SK-N-SH treated with all-trans-retinoic acid at 6 μM for 48 hours (cell line): ENCODE data around the gene PLRG1.

Experiments
- ATAC-seq: fragments of 200-7000 bp; cut with Tn5 transposase; 3 replicates; pipeline ENCODE4 v1.9.1; 2020; ENCODE audit warnings: mild to moderate bottlenecking, moderate library complexity
- ARNTL ChIP-seq: fragments of 450-650 bp; formaldehyde crosslinking; IDR thresholded peaks from 2 replicates; pipeline ENCODE4 v1.5.0; 2020; ENCODE audit warnings: low read depth, mild to moderate bottlenecking, moderate library complexity, borderline replicate concordance
- BACH2 ChIP-seq: fragments of 250-450 bp; sonication (Bioruptor Pico); IDR thresholded peaks from 2 replicates; pipeline ENCODE4 v1.9.0; 2021; ENCODE audit warnings: mild to moderate bottlenecking, borderline replicate concordance
- CSDC2 ChIP-seq: fragments of 250-450 bp; sonication (Bioruptor Pico); IDR thresholded peaks from 2 replicates; pipeline ENCODE4 v1.5.0; 2020; ENCODE audit warnings: mild to moderate bottlenecking, moderate library complexity
- ESRRG ChIP-seq: fragments of 250-450 bp; sonication (Bioruptor Pico); IDR thresholded peaks from 2 replicates; pipeline ENCODE4 v1.6.1; 2021; ENCODE audit warnings: mild to moderate bottlenecking
- GLIS3 ChIP-seq: fragments of 250-450 bp; sonication (Bioruptor Pico); IDR thresholded peaks from 2 replicates; pipeline ENCODE4 v1.5.0; 2020; ENCODE audit warnings: mild to moderate bottlenecking, moderate library complexity
- ISL1 ChIP-seq: fragments of 250-450 bp; sonication (Bioruptor Pico); IDR thresholded peaks from 2 replicates; pipeline ENCODE4 v2.1.2; 2022; ENCODE audit warnings: mild to moderate bottlenecking, moderate library complexity
- OSR1 ChIP-seq: fragments of 250-450 bp; sonication (Bioruptor Pico); IDR thresholded peaks from 2 replicates; pipeline ENCODE4 v1.8.0; 2022; ENCODE audit warnings: moderate library complexity, mild to moderate bottlenecking, inconsistent platforms
- PPARA ChIP-seq: fragments of 250-450 bp; sonication (Bioruptor Pico); IDR thresholded peaks from 2 replicates; pipeline ENCODE4 v1.5.0; 2020; ENCODE audit warnings: mild to moderate bottlenecking, borderline replicate concordance
- RARB ChIP-seq: fragments of 250-450 bp; sonication (Bioruptor Pico); IDR thresholded peaks from 2 replicates; pipeline ENCODE4 v1.8.0; 2021; ENCODE audit warnings: mild to moderate bottlenecking, moderate library complexity
- SNAI2 ChIP-seq: fragments of 250-450 bp; sonication (Bioruptor Pico); IDR thresholded peaks from 2 replicates; pipeline ENCODE4 v1.5.0; 2020; ENCODE audit warnings: mild to moderate bottlenecking, moderate library complexity
- TCF4 ChIP-seq: fragments of 250-450 bp; sonication (Bioruptor Pico); IDR thresholded peaks from 2 replicates; pipeline ENCODE4 v1.8.0; 2021; ENCODE audit warnings: mild to moderate bottlenecking, moderate library complexity, borderline replicate concordance
- TOX ChIP-seq: fragments of 250-450 bp; sonication (Bioruptor Pico); IDR thresholded peaks from 2 replicates; pipeline ENCODE4 v1.8.0; 2021; ENCODE audit warnings: mild to moderate bottlenecking, moderate library complexity, borderline replicate concordance
- ZC3H10 ChIP-seq: fragments of 250-450 bp; sonication (Bioruptor Pico); IDR thresholded peaks from 2 replicates; pipeline ENCODE4 v1.5.1; 2021; ENCODE audit warnings: mild to moderate bottlenecking, moderate library complexity
- ZFP3 ChIP-seq: fragments of 250-450 bp; sonication (Bioruptor Pico); IDR thresholded peaks from 2 replicates; pipeline ENCODE4 v1.5.0; 2020; ENCODE audit warnings: mild to moderate bottlenecking, moderate library complexity
- ZFP30 ChIP-seq: fragments of 450-650 bp; formaldehyde crosslinking; IDR thresholded peaks from 2 replicates; pipeline ENCODE4 v1.5.0; 2022; ENCODE audit warnings: mild to moderate bottlenecking, moderate library complexity
- ZNF565 ChIP-seq: fragments of 450-650 bp; formaldehyde crosslinking; conservative IDR thresholded peaks from 2 replicates; pipeline ENCODE4 v1.5.0; 2020; ENCODE audit warnings: low read depth, mild to moderate bottlenecking, moderate library complexity
- ZNF8 ChIP-seq: fragments of 450-650 bp; formaldehyde crosslinking; IDR thresholded peaks from 2 replicates; pipeline ENCODE4 v1.5.0; 2020; ENCODE audit warnings: mild to moderate bottlenecking, moderate library complexity
- TF ChIP-seq, protein P1 (sequence below): fragments of 250-450 bp; sonication (Bioruptor Pico); IDR thresholded peaks from 2 replicates; pipeline ENCODE4 v1.8.0; 2021; ENCODE audit warnings: low read depth, mild to moderate bottlenecking, moderate library complexity, borderline replicate concordance
- TF ChIP-seq, protein P2 (sequence below): fragments of 250-450 bp; sonication (Bioruptor Pico); IDR thresholded peaks from 2 replicates; pipeline ENCODE4 v1.8.0; 2020; ENCODE audit warnings: mild to moderate bottlenecking, moderate library complexity, borderline replicate concordance
- TF ChIP-seq, protein P3 (sequence below): fragments of 250-450 bp; sonication (Bioruptor Pico); IDR thresholded peaks from 2 replicates; pipeline ENCODE4 v1.5.1; 2020; ENCODE audit warnings: low read depth, mild to moderate bottlenecking, moderate library complexity
- TF ChIP-seq, protein P4 (sequence below): fragments of 250-450 bp; sonication (Bioruptor Pico); IDR thresholded peaks from 2 replicates; pipeline ENCODE4 v1.5.1; 2021; ENCODE audit warnings: mild to moderate bottlenecking, moderate library complexity

The PLRG1 gene

DNA sequence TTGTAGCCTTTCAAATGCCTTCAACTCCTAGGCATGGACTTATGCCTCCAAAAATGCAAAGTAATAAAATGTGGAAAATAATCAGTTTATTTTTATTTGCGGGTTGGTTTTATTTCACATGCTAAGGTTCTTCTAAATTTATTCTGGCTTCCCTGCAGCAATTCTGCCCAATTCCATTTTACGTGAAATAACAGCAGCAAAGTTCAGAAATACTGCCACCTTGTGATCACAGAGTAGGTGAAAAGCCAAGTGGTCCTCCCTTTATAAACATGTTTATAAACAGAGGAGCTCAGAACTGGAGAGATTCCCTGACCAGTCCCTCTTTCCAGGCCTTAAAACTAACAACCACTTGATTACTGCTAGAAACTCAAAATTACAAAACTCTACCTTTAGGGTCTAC is 43.9 kb downstream of the PLRG1 start:
- TF ChIP-seq, protein P1, sequence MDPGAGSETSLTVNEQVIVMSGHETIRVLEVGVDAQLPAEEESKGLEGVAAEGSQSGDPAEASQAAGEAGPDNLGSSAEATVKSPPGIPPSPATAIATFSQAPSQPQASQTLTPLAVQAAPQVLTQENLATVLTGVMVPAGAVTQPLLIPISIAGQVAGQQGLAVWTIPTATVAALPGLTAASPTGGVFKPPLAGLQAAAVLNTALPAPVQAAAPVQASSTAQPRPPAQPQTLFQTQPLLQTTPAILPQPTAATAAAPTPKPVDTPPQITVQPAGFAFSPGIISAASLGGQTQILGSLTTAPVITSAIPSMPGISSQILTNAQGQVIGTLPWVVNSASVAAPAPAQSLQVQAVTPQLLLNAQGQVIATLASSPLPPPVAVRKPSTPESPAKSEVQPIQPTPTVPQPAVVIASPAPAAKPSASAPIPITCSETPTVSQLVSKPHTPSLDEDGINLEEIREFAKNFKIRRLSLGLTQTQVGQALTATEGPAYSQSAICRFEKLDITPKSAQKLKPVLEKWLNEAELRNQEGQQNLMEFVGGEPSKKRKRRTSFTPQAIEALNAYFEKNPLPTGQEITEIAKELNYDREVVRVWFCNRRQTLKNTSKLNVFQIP: no peak
- TF ChIP-seq TOX (CRISPR knock-in tag): no peak
- TF ChIP-seq ARNTL: no peak
- TF ChIP-seq, protein P2, sequence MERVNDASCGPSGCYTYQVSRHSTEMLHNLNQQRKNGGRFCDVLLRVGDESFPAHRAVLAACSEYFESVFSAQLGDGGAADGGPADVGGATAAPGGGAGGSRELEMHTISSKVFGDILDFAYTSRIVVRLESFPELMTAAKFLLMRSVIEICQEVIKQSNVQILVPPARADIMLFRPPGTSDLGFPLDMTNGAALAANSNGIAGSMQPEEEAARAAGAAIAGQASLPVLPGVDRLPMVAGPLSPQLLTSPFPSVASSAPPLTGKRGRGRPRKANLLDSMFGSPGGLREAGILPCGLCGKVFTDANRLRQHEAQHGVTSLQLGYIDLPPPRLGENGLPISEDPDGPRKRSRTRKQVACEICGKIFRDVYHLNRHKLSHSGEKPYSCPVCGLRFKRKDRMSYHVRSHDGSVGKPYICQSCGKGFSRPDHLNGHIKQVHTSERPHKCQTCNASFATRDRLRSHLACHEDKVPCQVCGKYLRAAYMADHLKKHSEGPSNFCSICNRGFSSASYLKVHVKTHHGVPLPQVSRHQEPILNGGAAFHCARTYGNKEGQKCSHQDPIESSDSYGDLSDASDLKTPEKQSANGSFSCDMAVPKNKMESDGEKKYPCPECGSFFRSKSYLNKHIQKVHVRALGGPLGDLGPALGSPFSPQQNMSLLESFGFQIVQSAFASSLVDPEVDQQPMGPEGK (CRISPR knock-in tag): no peak
- TF ChIP-seq, protein P3, sequence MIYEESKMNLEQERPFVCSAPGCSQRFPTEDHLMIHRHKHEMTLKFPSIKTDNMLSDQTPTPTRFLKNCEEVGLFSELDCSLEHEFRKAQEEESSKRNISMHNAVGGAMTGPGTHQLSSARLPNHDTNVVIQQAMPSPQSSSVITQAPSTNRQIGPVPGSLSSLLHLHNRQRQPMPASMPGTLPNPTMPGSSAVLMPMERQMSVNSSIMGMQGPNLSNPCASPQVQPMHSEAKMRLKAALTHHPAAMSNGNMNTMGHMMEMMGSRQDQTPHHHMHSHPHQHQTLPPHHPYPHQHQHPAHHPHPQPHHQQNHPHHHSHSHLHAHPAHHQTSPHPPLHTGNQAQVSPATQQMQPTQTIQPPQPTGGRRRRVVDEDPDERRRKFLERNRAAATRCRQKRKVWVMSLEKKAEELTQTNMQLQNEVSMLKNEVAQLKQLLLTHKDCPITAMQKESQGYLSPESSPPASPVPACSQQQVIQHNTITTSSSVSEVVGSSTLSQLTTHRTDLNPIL: no peak
- TF ChIP-seq PPARA (CRISPR knock-in tag): no peak
- TF ChIP-seq ZFP3 (CRISPR knock-in tag): no peak
- TF ChIP-seq RARB: no peak
- no peak for TF ChIP-seq GLIS3 (CRISPR knock-in tag)
- TF ChIP-seq ZNF565: no peak
- TF ChIP-seq ZC3H10 (CRISPR knock-in tag): no peak
- TF ChIP-seq CSDC2 (CRISPR knock-in tag): no peak
- ATAC-seq: peak; percentile 81

DNA sequence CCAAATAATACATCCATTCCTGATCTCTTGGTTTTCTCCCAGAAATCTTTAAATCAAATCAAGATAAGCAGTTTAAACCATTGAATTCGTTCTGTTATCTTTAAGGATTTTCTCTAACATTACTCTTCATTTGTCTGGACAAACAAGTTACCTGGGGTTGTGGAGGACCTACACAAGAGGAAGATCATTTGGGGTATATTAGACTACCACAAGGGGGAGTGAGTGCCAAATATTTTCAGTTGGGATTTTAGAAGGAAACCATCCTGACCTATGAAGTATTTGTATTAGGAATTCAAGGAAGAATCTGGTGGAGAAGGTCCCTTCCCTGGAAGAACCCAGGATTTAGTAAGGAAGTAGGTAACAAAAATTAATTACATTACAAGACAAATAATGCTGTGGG is 46.6 kb downstream of the PLRG1 start:
- TF ChIP-seq ZNF565 (no peak), TCF4 (CRISPR knock-in tag) (no peak), ZC3H10 (CRISPR knock-in tag) (no peak), ARNTL (no peak), TOX (CRISPR knock-in tag) (no peak), ISL1 (CRISPR knock-in tag) (no peak), PPARA (CRISPR knock-in tag) (no peak), RARB (no peak), ZNF8 (CRISPR knock-in tag) (no peak), CSDC2 (CRISPR knock-in tag) (no peak), SNAI2 (CRISPR knock-in tag) (no peak)
- TF ChIP-seq, protein P1: no peak
- TF ChIP-seq, protein P4, sequence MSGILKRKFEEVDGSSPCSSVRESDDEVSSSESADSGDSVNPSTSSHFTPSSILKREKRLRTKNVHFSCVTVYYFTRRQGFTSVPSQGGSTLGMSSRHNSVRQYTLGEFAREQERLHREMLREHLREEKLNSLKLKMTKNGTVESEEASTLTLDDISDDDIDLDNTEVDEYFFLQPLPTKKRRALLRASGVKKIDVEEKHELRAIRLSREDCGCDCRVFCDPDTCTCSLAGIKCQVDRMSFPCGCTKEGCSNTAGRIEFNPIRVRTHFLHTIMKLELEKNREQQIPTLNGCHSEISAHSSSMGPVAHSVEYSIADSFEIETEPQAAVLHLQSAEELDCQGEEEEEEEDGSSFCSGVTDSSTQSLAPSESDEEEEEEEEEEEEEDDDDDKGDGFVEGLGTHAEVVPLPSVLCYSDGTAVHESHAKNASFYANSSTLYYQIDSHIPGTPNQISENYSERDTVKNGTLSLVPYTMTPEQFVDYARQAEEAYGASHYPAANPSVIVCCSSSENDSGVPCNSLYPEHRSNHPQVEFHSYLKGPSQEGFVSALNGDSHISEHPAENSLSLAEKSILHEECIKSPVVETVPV: no peak
- TF ChIP-seq, protein P3: no peak
- TF ChIP-seq, protein P2 (CRISPR knock-in tag): no peak
- peak; percentile 72 for ATAC-seq

DNA sequence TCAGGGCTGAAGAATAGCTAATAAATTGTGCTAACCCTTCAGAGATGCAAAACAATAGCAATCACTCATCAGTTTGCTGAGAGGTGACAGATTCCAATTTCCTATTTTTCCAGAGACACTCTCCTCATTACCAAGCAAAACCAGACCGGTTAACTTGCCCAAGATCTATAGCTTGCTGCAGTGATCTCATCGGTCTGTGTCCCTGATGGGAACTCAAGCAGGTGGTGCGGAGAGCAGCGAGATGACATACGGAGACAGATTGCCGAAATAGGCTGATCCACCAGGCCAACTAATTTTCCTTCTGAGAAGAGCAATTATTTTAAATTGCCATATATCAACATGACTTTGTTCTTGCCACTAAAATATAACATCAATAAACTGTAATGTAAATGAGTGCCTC is 48.1 kb downstream of the PLRG1 start:
- ATAC-seq: no peak
- TF ChIP-seq ZNF8 (CRISPR knock-in tag) (no peak), ZFP30 (CRISPR knock-in tag) (no peak), BACH2 (no peak), CSDC2 (CRISPR knock-in tag) (no peak), OSR1 (CRISPR knock-in tag) (no peak), TOX (CRISPR knock-in tag) (no peak), SNAI2 (CRISPR knock-in tag) (no peak), ISL1 (CRISPR knock-in tag) (no peak), ESRRG (no peak), GLIS3 (CRISPR knock-in tag) (no peak), TCF4 (CRISPR knock-in tag) (no peak)
- TF ChIP-seq, protein P3: no peak
- TF ChIP-seq, protein P4: no peak
